ENCODE measurements around the gene PLCB3.
A peak's percentile ranks its signal among the peaks of the same experiment; 100 is the strongest.
"Not testable (repeated sequence)": the region's sequence is repeated elsewhere in the genome, so short reads cannot be mapped to it uniquely, and the experiment has no call there.

Gene PLCB3

DNA sequence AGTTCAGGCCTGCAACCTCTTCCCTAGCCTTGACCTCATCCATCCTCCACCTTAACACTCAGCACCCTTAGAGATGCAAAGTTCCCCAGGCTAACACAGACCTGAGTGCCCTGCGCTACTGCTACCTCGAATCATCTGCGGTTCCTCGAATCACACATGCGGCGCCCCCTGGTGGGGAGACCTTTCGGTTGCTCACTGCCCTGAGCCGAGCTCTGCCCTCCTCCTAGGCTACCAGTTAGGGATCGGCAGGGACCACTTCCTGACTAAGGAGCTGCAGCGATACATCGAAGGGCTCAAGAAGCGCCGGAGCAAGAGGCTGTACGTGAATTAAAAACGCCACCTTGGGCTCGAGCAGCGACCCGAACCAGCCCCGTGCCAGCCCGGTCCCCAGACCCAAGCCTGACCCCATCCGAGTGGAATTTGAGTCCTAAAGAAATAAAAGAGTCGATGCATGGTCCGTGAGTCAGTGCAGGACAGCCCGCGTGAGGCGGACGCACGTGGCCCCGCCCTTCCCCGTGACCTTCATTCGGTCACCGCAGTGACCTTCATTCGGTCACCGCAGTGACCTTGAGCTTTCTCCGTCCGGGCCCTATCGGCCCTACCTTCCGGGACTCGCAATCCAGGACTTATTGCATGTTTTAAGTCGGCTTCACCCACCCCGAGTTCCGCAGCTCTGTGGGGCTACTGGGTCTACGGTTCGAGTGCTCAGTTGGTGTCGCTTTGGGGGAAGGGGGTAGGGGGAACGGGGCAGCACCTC is 53.2 kb downstream of the PLCB3 start:
- DNase-seq (ENCODE audit: low read depth in 2 of 2) = peak; percentile 88 to 92

DNA sequence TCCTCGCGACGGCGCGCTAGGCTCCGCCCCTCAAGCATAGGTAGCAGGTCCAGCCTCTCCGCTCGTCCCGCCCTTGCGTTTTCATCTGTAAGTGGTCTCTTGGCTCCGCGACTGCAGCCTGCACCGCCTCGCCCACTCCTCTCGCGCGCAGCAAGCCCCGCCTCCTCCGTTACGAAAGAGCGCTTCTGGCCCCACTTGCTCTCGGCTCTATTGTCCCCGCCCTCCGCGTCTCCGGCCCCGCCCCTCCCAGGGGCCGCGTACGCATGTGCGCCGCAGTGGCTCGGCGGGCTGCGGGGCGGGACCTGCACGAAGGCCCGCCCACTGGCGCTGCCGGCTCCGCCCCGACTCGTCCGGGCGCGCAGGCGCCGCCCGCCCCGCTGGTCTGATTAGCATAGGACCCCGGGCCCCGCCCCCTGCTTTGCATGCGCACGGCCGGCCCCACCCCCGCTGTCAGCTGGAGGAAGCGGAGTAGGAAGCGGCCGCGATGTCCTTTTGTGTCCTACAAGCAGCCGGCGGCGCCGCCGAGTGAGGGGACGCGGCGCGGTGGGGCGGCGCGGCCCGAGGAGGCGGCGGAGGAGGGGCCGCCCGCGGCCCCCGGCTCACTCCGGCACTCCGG is 53.9 kb downstream of the PLCB3 start, which contains the start of gene ESRRA:
Gene ESRRA, plus strand, starts transcription at position 450 of the 616 bp plus-strand sequence. CDS start 1,656 bp downstream, outside the sequence.
- peak; percentile 99 to 100 for DNase-seq (ENCODE audit: low read depth in 2 of 2)

DNA sequence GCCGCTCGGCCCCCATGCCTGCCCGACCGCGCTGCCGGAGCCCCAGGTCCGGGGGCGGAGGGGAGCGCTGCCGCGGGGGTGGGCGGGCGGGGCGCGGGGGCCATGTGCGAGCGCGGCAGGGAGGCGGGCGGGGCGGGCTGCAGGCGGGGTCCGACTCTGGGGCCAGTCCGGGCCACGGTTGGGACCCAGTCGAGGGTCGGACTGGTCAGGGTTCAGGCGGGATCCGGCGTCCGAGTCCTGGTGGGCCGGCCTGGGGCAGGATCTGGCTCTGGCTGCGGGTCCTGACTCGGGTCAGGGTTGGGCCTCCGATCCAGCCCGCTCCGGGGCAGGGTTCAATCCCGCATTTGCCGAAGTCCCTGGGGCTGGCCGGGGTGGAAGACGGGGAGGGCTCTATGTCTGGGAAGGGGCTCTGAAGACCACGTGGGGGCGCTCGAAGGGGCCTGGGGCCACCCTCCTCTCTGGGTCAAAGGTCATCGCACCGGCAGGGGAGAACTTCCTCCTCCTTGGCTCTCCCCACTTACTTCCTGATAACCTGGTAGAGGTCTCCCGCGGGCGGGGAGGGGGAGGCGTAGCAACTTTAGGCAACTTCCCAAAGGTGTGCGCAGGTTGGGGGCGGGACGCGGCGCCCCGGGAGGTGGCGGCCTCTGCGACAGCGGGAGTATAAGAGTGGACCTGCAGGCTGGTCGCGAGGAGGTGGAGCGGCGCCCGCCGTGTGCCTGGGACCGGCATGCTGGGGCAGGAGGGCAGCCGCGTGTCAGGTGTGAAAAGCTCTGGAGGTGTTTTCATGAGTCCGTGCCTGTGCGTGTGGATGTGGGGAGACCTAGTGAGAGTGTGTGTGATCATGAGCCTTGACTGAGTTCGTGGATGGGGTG is 54.6 kb downstream of the PLCB3 start:
- peak; percentile 55 to 60 for DNase-seq (ENCODE audit: low read depth in 2 of 2)

DNA sequence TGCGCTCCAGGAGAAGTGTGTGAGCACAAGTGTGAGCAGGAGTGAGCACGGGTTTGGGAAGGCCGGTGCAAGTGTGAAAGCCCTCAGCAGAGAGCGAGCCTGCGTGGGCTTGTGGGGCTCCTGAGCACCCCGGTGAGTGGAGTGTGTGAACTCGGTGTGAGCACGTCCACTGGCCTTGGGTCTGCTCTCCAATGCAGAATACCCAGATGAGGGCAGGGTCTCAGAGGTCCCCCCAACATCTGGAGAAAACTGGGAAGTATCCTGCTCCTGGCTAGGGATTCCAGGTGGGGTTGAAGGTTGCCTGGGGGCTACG is 55.2 kb downstream of the PLCB3 start:
- no peak for DNase-seq (ENCODE audit: low read depth in 2 of 2)

DNA sequence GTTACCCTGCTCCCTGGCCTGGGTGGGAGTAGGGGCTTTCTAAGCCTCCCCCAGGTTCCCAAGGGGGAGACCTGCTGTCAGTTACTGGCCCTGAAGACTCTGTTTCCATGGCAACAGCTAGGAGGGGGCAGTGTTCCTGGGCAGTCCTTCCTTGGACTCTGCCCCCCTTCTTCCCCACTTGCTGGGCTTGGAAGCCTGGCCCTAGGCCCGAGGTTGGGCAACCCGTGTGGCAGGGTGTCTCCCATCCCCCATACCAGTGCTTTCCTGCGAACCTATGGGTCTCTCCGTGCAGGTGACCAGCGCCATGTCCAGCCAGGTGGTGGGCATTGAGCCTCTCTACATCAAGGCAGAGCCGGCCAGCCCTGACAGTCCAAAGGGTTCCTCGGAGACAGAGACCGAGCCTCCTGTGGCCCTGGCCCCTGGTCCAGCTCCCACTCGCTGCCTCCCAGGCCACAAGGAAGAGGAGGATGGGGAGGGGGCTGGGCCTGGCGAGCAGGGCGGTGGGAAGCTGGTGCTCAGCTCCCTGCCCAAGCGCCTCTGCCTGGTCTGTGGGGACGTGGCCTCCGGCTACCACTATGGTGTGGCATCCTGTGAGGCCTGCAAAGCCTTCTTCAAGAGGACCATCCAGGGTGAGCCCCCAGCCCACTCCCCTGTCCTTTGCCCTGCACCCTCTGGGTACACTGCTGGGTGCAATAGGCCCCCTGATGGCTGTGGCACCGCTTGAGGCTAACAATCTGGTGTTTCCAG is 55.7 kb downstream of the PLCB3 start:
- DNase-seq (ENCODE audit: low read depth in 2 of 2) = no peak

DNA sequence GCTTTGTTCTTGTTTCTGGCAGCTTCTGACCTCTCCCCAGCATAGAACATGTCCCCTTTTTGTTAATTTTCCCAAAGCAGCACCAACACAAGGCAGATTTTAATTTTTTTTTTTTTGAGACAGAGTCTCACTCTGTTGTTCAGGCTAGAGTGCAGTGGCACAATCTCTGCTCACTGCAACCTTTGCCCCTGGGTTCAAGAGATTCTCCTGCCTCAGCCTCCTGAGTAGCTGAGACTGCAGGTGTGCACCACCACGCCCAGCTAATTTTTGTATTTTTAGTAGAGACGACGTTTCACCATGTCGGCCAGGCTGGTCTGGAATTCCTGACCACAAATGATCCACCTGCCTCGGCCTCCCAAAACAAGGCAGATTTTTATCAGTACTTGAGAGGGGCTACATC is 56.5 kb downstream of the PLCB3 start:
- DNase-seq (ENCODE audit: low read depth in 2 of 2) = not testable (repeated sequence)

DNA sequence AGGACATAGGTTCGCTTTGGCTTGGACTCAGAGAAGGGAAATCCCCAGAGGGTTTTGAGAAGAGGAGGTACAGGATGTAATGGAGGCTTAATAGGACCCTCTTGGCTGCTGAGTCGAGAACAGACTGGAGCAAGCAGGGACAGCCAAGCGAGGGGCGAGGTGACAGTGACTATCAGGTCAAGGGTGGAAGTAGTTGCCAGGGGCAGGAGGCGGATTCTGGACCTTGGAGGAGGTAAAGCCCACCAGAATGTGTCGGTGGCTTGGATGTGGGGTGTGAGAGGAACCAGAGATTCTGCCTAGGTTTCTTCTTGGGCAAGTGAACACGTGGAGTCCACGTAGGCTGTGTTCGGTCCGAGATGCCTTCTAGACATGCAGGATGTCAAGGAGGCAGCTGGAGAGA is 61.6 kb downstream of the PLCB3 start:
- DNase-seq (ENCODE audit: low read depth in 2 of 2) = no peak

DNA sequence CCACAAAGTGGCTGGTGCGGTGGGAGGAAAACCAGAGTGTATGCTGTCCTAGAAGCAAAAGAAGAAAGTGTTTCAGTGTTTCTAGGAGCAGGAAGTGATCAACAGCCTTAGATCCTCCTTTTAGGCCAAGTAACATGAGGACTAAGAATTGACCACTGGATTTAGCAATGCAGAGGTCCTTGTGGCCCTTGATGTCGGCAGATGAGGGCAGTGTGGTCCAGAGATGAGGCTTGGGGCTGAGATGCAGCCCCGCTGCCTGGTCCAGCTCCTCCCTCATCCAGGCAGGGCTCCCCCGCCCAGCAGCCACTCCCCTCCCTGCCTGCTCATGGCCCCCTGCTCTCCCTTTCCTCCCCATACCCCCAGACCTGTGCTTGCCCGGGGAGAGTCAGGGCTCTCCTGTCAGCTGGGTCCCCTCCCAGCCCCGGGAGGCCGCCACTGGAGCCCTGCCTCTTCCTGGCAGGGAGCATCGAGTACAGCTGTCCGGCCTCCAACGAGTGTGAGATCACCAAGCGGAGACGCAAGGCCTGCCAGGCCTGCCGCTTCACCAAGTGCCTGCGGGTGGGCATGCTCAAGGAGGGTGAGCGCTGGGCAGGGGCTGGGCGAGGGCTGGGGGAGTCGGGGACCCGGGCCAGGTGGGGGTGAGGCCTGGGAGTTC is 62.3 kb downstream of the PLCB3 start:
- DNase-seq (ENCODE audit: low read depth in 2 of 2) = no peak

DNA sequence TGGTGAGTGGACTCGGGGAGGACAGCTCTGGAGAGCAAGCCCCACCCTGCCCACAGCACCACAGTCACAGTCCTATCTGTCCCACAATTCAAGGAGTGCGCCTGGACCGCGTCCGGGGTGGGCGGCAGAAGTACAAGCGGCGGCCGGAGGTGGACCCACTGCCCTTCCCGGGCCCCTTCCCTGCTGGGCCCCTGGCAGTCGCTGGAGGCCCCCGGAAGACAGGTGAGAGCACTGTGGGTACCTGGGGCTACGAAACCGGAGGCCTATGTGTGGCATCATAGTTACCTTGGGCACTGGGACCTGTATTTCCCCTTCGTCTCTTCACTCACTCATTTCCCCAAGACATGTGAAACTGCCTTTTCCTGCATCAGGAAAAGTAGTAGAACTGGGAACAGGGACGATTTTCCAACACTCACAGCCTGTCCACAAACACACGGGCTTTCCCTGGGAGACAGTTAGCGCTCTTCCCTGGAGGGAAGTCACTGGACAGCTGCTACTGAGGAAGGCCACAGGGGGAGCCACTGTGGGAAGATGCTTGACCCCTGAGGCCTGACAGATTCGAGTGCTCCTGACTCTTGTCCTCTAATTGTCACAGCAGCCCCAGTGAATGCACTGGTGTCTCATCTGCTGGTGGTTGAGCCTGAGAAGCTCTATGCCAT is 62.9 kb downstream of the PLCB3 start:
- DNase-seq (ENCODE audit: low read depth in 2 of 2) = no peak

DNA sequence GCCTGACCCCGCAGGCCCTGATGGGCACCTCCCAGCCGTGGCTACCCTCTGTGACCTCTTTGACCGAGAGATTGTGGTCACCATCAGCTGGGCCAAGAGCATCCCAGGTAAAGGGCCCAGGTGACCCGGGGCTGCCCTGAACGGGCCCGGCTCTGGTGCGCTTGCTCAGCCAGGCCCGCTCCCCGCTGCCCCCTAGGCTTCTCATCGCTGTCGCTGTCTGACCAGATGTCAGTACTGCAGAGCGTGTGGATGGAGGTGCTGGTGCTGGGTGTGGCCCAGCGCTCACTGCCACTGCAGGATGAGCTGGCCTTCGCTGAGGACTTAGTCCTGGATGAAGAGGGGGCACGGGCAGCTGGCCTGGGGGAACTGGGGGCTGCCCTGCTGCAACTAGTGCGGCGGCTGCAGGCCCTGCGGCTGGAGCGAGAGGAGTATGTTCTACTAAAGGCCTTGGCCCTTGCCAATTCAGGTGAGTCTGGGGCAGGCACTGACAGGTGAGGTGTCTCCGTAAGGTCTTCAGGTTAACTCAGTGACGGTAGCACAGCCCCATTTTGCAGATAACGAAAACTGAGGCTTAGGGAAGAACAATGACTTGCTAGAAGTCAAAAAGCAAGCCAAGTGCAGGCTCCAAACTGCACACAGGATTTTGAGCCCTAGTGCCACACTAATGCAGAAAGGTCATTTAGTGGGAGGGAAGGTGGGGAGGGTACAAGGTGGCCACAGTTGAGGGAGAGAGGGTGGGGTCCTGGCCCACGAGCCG is 63.7 kb downstream of the PLCB3 start:
- no peak for DNase-seq (ENCODE audit: low read depth in 2 of 2)

DNA sequence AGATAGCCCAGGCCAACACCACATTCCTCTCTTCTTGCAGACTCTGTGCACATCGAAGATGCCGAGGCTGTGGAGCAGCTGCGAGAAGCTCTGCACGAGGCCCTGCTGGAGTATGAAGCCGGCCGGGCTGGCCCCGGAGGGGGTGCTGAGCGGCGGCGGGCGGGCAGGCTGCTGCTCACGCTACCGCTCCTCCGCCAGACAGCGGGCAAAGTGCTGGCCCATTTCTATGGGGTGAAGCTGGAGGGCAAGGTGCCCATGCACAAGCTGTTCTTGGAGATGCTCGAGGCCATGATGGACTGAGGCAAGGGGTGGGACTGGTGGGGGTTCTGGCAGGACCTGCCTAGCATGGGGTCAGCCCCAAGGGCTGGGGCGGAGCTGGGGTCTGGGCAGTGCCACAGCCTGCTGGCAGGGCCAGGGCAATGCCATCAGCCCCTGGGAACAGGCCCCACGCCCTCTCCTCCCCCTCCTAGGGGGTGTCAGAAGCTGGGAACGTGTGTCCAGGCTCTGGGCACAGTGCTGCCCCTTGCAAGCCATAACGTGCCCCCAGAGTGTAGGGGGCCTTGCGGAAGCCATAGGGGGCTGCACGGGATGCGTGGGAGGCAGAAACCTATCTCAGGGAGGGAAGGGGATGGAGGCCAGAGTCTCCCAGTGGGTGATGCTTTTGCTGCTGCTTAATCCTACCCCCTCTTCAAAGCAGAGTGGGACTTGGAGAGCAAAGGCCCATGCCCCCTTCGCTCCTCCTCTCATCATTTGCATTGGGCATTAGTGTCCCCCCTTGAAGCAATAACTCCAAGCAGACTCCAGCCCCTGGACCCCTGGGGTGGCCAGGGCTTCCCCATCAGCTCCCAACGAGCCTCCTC is 64.6 kb downstream of the PLCB3 start:
- DNase-seq (ENCODE audit: low read depth in 2 of 2) = not testable (repeated sequence)

DNA sequence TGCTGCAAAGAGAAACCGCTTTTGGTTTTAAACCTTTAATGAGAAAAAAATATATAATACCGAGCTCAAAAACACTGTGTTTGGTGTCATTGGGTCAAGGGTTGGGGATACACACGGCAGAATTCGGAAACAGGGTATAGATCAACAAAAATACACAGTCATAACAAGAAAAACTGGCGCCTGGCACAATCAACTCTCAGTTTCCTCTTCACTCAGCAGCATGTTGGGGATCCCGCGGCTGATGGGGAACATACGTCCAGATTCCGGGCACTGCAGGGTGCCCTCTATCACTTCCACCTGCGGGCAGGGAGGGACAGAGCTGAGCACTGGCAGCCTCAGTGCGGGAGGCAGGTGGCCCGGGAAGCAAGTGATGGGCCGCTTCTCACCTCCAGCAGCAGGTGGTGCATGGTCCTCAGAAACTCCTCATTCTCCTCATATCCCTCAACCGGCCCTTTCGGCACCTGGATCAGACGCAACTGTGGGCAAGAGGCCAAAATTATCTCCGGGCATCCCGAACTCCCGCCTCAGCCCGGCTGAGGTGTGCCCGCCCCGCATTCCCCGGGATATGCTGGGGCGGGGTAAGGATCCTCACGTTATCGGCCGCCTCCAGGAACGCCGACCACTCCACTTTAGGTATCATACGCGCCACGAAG is 65.5 kb downstream of the PLCB3 start:
- DNase-seq (ENCODE audit: low read depth in 2 of 2) = no peak

DNA sequence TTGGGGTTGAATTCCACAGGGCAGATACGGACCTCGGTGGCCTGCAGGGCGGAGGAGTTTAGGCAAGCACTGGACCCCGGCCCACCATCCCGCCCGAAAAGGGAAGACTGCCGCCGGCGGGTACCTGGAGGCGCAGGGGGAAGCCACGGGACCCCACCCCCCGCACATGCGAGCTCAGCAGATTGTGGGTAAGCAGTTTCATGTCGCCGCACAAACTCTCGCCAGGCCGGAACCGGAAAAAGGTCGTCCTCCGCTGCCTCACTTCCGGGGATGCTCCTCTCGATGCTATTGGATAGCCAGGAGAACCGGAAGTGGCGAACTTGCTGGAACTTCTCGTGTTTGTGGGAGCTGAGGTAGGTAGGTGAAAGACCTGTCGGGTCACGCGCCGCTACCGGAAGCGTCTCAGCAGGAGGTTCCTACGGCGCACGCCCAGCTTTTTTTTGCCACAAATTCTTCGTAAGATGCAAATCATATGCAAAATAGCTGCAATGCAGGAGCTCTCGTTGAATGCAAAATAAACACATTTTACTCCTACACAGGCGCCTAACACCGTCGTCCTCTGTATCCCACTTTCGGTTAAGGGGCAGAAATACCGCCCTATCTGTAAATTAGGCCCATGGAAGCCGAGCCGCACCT is 66.1 kb downstream of the PLCB3 start, which contains the start of gene TRMT112:
Gene TRMT112, minus strand, starts transcription at position 235 of the 636 bp plus-strand sequence. Its CDS starts 33 bp downstream, at position 202.
- peak; percentile 94 to 95 for DNase-seq (ENCODE audit: low read depth in 2 of 2)

DNA sequence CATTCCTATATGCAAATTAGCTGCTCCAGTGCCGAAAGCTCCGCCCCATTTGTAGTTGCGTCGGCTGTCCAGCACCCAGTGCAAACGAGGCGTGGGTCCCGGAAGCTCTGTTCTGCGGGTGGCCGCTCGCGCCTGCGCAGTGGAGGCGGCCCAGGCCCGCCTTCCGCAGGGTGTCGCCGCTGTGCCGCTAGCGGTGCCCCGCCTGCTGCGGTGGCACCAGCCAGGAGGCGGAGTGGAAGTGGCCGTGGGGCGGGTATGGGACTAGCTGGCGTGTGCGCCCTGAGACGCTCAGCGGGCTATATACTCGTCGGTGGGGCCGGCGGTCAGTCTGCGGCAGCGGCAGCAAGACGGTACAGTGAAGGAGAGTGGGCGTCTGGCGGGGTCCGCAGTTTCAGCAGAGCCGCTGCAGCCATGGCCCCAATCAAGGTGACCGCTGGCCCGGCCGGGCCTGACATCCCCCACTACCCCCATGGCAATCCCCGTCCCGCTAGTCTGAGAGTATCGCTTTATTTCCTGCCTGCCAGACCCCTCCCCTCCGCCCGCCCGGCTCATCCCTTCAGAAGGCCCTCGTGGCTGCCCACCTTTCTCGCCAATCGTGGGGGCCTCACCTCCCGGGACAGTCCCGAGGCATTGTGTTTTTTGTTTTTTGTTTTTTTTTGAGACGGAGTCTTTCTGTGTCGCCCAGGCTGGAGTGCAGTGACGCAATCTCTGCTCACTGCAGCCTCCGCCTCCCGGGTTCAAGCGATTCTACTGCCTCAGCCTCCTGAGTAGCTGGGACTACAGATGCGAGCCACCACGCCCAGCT is 66.8 kb downstream of the PLCB3 start, which contains the start of gene PRDX5:
Gene PRDX5, plus strand, starts transcription at position 161 of the 805 bp plus-strand sequence. Its CDS starts 95 bp downstream, at position 256.
- DNase-seq (ENCODE audit: low read depth in 2 of 2) = peak; percentile 94 to 96
